ENCODE measurements around the gene NLGN1.

The NLGN1 gene

GRCh38 chr3:173755161-173755560 lies 357.6 kb downstream of the NLGN1 start:
- H3K4me3 ChIP-seq (ENCODE audit: insufficient read depth, low read depth, low read length), result no peak overlapping the region
- H3K4me1 ChIP-seq (ENCODE audit: control insufficient read depth, insufficient read depth, low read length), result no peaks in the 10 kb centered on the region
- H3K9me3 ChIP-seq (ENCODE audit: control insufficient read depth, low read length), result no peaks in the 10 kb centered on the region
- no peaks in the 10 kb centered on the region for H3K27me3 ChIP-seq (ENCODE audit: control insufficient read depth, insufficient read depth, low read length, poor library complexity, severe bottlenecking)
- no peak overlapping the region for H3K27ac ChIP-seq (ENCODE audit: insufficient read depth, low read depth, low read length, poor library complexity, severe bottlenecking)
- H3K36me3 ChIP-seq (ENCODE audit: control insufficient read depth, insufficient read depth, low read length), result no peaks in the 10 kb centered on the region

- Histone ChIP-seq H3K4me3 (ENCODE audit: insufficient read depth, low read depth, low read length) (no peak overlapping the region), H3K36me3 (ENCODE audit: control insufficient read depth, insufficient read depth, low read length) (no peaks in the 10 kb centered on the region), H3K27me3 (ENCODE audit: control insufficient read depth, insufficient read depth, low read length, poor library complexity, severe bottlenecking) (no peaks in the 10 kb centered on the region), H3K27ac (ENCODE audit: insufficient read depth, low read depth, low read length, poor library complexity, severe bottlenecking) (no peak overlapping the region), H3K9me3 (ENCODE audit: control insufficient read depth, low read length) (no peaks in the 10 kb centered on the region), H3K4me1 (ENCODE audit: control insufficient read depth, insufficient read depth, low read length) (no peaks in the 10 kb centered on the region)
- WGBS, 2 experiments, result 71 to 83% methylated on average over 3 to 4 of the region's 4 CpGs
Measured at GRCh38 chr3:173761161-173761560, 363.6 kb downstream of the NLGN1 start.

GRCh38 chr3:173762501-173762900 lies 365.0 kb downstream of the NLGN1 start:
- 92 to 94% methylated on average over 4 of the region's 4 CpGs for WGBS, 2 experiments
- no peak overlapping the region for H3K4me3 ChIP-seq (ENCODE audit: insufficient read depth, low read depth, low read length)
- no peaks in the 10 kb centered on the region for H3K9me3 ChIP-seq (ENCODE audit: control insufficient read depth, low read length)
- no peaks in the 10 kb centered on the region for H3K27me3 ChIP-seq (ENCODE audit: control insufficient read depth, insufficient read depth, low read length, poor library complexity, severe bottlenecking)
- H3K27ac ChIP-seq (ENCODE audit: insufficient read depth, low read depth, low read length, poor library complexity, severe bottlenecking), result no peak overlapping the region
- H3K4me1 ChIP-seq (ENCODE audit: control insufficient read depth, insufficient read depth, low read length), result no peaks in the 10 kb centered on the region
- no peaks in the 10 kb centered on the region for H3K36me3 ChIP-seq (ENCODE audit: control insufficient read depth, insufficient read depth, low read length)

- no peaks in the 10 kb centered on the region for H3K36me3 ChIP-seq (ENCODE audit: control insufficient read depth, insufficient read depth, low read length)
- H3K4me1 ChIP-seq (ENCODE audit: control insufficient read depth, insufficient read depth, low read length), result no peaks in the 10 kb centered on the region
- no peak overlapping the region for H3K4me3 ChIP-seq (ENCODE audit: insufficient read depth, low read depth, low read length)
- WGBS, 2 experiments, result 83 to 100% methylated on average over 1 of the region's 2 CpGs
- H3K9me3 ChIP-seq (ENCODE audit: control insufficient read depth, low read length), result no peaks in the 10 kb centered on the region
- H3K27me3 ChIP-seq (ENCODE audit: control insufficient read depth, insufficient read depth, low read length, poor library complexity, severe bottlenecking), result no peaks in the 10 kb centered on the region
- no peak overlapping the region for H3K27ac ChIP-seq (ENCODE audit: insufficient read depth, low read depth, low read length, poor library complexity, severe bottlenecking)
Measured at GRCh38 chr3:173770011-173770410, 372.5 kb downstream of the NLGN1 start.

GRCh38 chr3:173770796-173771573 lies 373.4 kb downstream of the NLGN1 start:
- Histone ChIP-seq H3K36me3 (ENCODE audit: control insufficient read depth, insufficient read depth, low read length) (no peaks in the 10 kb centered on the region), H3K4me3 (ENCODE audit: insufficient read depth, low read depth, low read length) (no peak overlapping the region), H3K4me1 (ENCODE audit: control insufficient read depth, insufficient read depth, low read length) (no peaks in the 10 kb centered on the region), H3K27ac (ENCODE audit: insufficient read depth, low read depth, low read length, poor library complexity, severe bottlenecking) (no peak overlapping the region), H3K27me3 (ENCODE audit: control insufficient read depth, insufficient read depth, low read length, poor library complexity, severe bottlenecking) (no peaks in the 10 kb centered on the region), H3K9me3 (ENCODE audit: control insufficient read depth, low read length) (no peaks in the 10 kb centered on the region)
- WGBS, 2 experiments, result 53 to 66% methylated on average over 2 to 3 of the region's 3 CpGs

GRCh38 chr3:173773800-173774199 lies 376.3 kb downstream of the NLGN1 start:
- 94 to 95% methylated on average over 3 of the region's 3 CpGs for WGBS, 2 experiments
- no peak overlapping the region for H3K4me3 ChIP-seq (ENCODE audit: insufficient read depth, low read depth, low read length)
- no peak overlapping the region for H3K27ac ChIP-seq (ENCODE audit: insufficient read depth, low read depth, low read length, poor library complexity, severe bottlenecking)
- H3K9me3 ChIP-seq (ENCODE audit: control insufficient read depth, low read length), result no peaks in the 10 kb centered on the region
- no peaks in the 10 kb centered on the region for H3K27me3 ChIP-seq (ENCODE audit: control insufficient read depth, insufficient read depth, low read length, poor library complexity, severe bottlenecking)
- H3K36me3 ChIP-seq (ENCODE audit: control insufficient read depth, insufficient read depth, low read length), result no peaks in the 10 kb centered on the region
- no peaks in the 10 kb centered on the region for H3K4me1 ChIP-seq (ENCODE audit: control insufficient read depth, insufficient read depth, low read length)

- Histone ChIP-seq H3K27me3 (ENCODE audit: control insufficient read depth, insufficient read depth, low read length, poor library complexity, severe bottlenecking) (no peaks in the 10 kb centered on the region), H3K4me3 (ENCODE audit: insufficient read depth, low read depth, low read length) (no peak overlapping the region), H3K36me3 (ENCODE audit: control insufficient read depth, insufficient read depth, low read length) (no peaks in the 10 kb centered on the region), H3K9me3 (ENCODE audit: control insufficient read depth, low read length) (no peaks in the 10 kb centered on the region), H3K4me1 (ENCODE audit: control insufficient read depth, insufficient read depth, low read length) (no peaks in the 10 kb centered on the region), H3K27ac (ENCODE audit: insufficient read depth, low read depth, low read length, poor library complexity, severe bottlenecking) (no peak overlapping the region)
Measured at GRCh38 chr3:173774294-173774693, 376.8 kb downstream of the NLGN1 start.

GRCh38 chr3:173778251-173778650 lies 380.7 kb downstream of the NLGN1 start:
- Histone ChIP-seq H3K36me3 (ENCODE audit: control insufficient read depth, insufficient read depth, low read length) (no peaks in the 10 kb centered on the region), H3K27ac (ENCODE audit: insufficient read depth, low read depth, low read length, poor library complexity, severe bottlenecking) (no peak overlapping the region), H3K4me3 (ENCODE audit: insufficient read depth, low read depth, low read length) (no peak overlapping the region), H3K4me1 (ENCODE audit: control insufficient read depth, insufficient read depth, low read length) (no peaks in the 10 kb centered on the region), H3K9me3 (ENCODE audit: control insufficient read depth, low read length) (no peaks in the 10 kb centered on the region), H3K27me3 (ENCODE audit: control insufficient read depth, insufficient read depth, low read length, poor library complexity, severe bottlenecking) (no peaks in the 10 kb centered on the region)
- WGBS, 2 experiments, result 87 to 94% methylated on average over 2 of the region's 2 CpGs

- WGBS, 2 experiments, result 92 to 97% methylated on average over 2 to 3 of the region's 3 CpGs
- Histone ChIP-seq H3K9me3 (ENCODE audit: control insufficient read depth, low read length) (no peaks in the 10 kb centered on the region), H3K27ac (ENCODE audit: insufficient read depth, low read depth, low read length, poor library complexity, severe bottlenecking) (no peak overlapping the region), H3K27me3 (ENCODE audit: control insufficient read depth, insufficient read depth, low read length, poor library complexity, severe bottlenecking) (no peaks in the 10 kb centered on the region), H3K4me3 (ENCODE audit: insufficient read depth, low read depth, low read length) (no peak overlapping the region), H3K36me3 (ENCODE audit: control insufficient read depth, insufficient read depth, low read length) (no peaks in the 10 kb centered on the region), H3K4me1 (ENCODE audit: control insufficient read depth, insufficient read depth, low read length) (no peaks in the 10 kb centered on the region)
Measured at GRCh38 chr3:173780067-173780466, 382.5 kb downstream of the NLGN1 start.

GRCh38 chr3:173785004-173785403 lies 387.5 kb downstream of the NLGN1 start:
- Histone ChIP-seq H3K4me1 (ENCODE audit: control insufficient read depth, insufficient read depth, low read length) (no peaks in the 10 kb centered on the region), H3K27me3 (ENCODE audit: control insufficient read depth, insufficient read depth, low read length, poor library complexity, severe bottlenecking) (no peaks in the 10 kb centered on the region), H3K4me3 (ENCODE audit: insufficient read depth, low read depth, low read length) (no peak overlapping the region), H3K27ac (ENCODE audit: insufficient read depth, low read depth, low read length, poor library complexity, severe bottlenecking) (no peak overlapping the region), H3K9me3 (ENCODE audit: control insufficient read depth, low read length) (no peaks in the 10 kb centered on the region), H3K36me3 (ENCODE audit: control insufficient read depth, insufficient read depth, low read length) (no peaks in the 10 kb centered on the region)
- WGBS, 2 experiments, result 79 to 86% methylated on average over 3 of the region's 3 CpGs
